Embryonic facial prominence (tissue), 1 donor: ENCODE measurements around the gene POU4F2.

Experiments used
- DNase-seq: peaks from one replicate; pipeline ENCODE4 v3.0.0-alpha.2; 2016; ENCODE audit errors: extremely low spot score

POU4F2 gene

GRCh38 chr4:146638786-146639505 lies at the start of gene POU4F2:
POU4F2 (plus strand) TSS chr4:146638893; CDS start chr4:146639141, 248 bp downstream.
- no peak for DNase-seq

GRCh38 chr4:146590801-146591200 lies 47.9 kb upstream of the POU4F2 start:
- no peak for DNase-seq

- no peak for DNase-seq
Observed at GRCh38 chr4:146592019-146592418, 46.7 kb upstream of the POU4F2 start.

- no peak for DNase-seq
Observed at GRCh38 chr4:146632770-146633470, 5.8 kb upstream of the POU4F2 start.

- DNase-seq: no peak
Observed at GRCh38 chr4:146633471-146633800, 5.3 kb upstream of the POU4F2 start.

GRCh38 chr4:146634825-146635224 lies 3.9 kb upstream of the POU4F2 start:
- DNase-seq: no peak

- DNase-seq: no peak
Observed at GRCh38 chr4:146637621-146638332, 916 bp upstream of the POU4F2 start.

GRCh38 chr4:146638333-146638785 lies 334 bp upstream of the POU4F2 start:
- no peak for DNase-seq

GRCh38 chr4:146639506-146639932 lies 826 bp downstream of the POU4F2 start:
- no peak for DNase-seq

GRCh38 chr4:146640021-146640464 lies 1.4 kb downstream of the POU4F2 start:
- no peak for DNase-seq

GRCh38 chr4:146640465-146641061 lies 1.9 kb downstream of the POU4F2 start:
- no peak for DNase-seq

- DNase-seq: no peak
Observed at GRCh38 chr4:146641762-146642161, 3.1 kb downstream of the POU4F2 start.

- no peak for DNase-seq
Observed at GRCh38 chr4:146643812-146644401, 5.2 kb downstream of the POU4F2 start.

GRCh38 chr4:146645921-146646320 lies 7.2 kb downstream of the POU4F2 start:
- no peak for DNase-seq

GRCh38 chr4:146646593-146647325 lies 8.1 kb downstream of the POU4F2 start:
- no peak for DNase-seq

GRCh38 chr4:146647615-146648460 lies 9.1 kb downstream of the POU4F2 start:
- DNase-seq: no peak

GRCh38 chr4:146648461-146648783 lies 9.7 kb downstream of the POU4F2 start:
- DNase-seq: no peak

- no peak for DNase-seq
Observed at GRCh38 chr4:146649232-146649631, 10.5 kb downstream of the POU4F2 start.

GRCh38 chr4:146650034-146650433 lies 11.3 kb downstream of the POU4F2 start:
- no peak for DNase-seq
